CD4-positive, alpha-beta T cell treated with Interleukin-6 for 4 hours (primary cell): ENCODE measurements around the gene R3HDML.

Experiments used
- DNase-seq: peaks from one replicate; pipeline ENCODE4 v3.0.0-alpha.2; 2020; ENCODE audit warnings: mixed read lengths

Gene R3HDML

DNA sequence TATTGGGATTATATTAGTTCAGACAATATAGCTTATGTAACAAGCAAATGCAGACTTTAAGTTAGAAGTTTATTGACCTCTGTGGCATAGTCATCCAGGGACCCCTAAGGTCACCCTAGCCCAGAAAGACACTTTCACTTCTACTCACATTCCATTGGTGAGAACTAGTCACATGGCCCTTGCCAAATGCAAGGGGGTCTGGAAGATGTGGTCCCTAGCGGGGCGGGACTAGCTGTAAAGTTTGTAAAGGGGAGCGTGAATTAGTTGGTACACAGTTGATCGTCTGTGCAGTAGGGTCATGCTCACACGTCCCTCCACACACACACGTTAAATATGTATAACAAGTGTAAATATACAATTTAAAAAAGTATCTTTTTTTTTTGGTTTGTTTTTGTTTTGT lies 27.9 kb downstream of the R3HDML start:
- DNase-seq = no peak

DNA sequence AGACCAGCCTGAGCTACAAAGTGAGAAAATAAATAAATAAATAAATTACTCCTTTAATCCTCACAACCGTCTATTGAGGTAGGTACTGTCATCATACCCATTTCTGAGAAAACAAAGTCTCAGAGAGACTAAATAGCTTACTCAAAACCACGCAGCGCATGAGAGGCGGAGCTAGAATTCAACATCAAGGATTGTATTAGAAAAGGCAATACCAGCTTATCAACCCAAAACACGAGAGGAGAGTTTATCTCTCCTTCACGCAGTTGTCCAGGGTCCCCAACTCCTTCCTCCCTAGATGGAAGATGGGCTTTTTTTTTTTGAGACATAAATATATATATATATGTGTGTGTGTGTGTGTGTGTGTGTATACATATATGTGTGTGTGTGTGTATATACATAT lies 30.9 kb downstream of the R3HDML start:
- DNase-seq = no peak

DNA sequence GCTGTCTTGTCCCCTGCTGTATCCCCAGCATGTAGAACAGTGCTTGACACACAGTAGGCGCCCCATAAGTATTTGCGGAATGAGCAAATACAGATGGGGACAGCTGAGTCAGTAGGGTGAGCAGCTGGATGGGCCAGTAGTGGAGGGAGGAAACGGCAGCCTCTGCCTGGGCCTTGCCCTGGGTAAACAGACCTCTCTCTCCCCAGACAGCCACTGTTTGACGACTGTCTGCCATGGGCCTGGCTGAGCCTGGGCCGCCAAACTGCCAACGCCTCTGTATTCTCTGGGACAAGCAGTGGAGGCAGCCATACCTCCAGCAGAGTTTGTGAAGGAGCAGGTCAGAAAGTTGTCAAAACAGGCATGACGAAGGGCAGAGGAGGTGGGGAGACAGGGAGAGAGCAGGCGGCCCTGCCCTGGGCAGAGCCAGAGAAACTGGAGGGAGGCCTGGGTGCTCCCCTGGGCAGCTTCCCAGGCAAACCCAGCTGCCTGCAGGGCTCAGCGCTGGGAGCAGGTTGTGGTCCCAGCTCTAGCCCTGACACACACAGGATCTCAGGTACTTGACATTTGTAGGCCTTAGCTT lies 33.9 kb downstream of the R3HDML start:
- no peak for DNase-seq

DNA sequence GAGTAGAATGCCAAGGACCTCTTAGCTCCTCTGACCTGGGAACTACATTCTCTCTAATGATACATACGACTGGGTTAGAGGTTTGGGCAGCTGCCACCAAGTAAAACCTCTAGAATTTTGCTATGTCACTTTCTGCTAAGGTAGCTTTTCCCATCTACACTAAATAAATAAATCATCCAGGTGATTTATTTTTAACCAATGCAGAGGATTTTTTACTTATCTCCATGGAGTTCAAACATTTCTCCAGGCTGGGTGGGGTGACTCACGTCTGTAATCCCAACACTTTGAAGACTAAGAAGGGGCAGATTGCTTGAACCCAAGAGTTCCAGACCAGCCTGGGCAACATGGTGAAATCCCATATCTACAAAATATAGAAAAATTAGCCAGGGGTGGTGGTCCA lies 45.8 kb downstream of the R3HDML start:
- DNase-seq = no peak

DNA sequence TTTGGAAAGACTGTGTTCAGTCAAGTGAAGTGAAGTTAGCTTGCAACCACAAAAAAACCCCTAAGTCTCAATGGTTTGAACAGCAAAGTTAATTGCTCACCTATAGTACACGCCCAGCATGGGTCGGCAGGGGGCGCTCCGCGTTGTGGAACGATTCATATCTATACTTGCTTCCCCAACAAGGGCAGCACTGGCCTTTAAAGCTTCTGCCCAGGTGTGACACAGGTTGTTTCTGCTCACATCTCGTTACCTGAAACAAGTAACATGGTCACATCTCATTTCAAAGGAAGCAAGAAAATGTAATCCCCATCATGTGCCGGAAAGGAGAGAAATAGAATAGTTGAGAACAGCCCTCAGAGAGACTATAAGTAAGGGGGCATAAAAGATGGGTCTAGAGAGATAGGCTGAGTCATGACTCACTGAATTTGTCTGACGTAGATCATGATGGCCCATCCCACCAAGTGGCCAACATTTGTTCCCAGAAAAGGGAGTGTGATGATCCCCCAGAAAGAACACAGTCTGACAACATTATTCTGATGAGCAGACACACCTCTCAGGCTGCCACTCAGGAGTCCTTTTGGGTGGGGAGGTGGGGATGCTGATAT lies 47.7 kb downstream of the R3HDML start:
- DNase-seq = peak; percentile 90

DNA sequence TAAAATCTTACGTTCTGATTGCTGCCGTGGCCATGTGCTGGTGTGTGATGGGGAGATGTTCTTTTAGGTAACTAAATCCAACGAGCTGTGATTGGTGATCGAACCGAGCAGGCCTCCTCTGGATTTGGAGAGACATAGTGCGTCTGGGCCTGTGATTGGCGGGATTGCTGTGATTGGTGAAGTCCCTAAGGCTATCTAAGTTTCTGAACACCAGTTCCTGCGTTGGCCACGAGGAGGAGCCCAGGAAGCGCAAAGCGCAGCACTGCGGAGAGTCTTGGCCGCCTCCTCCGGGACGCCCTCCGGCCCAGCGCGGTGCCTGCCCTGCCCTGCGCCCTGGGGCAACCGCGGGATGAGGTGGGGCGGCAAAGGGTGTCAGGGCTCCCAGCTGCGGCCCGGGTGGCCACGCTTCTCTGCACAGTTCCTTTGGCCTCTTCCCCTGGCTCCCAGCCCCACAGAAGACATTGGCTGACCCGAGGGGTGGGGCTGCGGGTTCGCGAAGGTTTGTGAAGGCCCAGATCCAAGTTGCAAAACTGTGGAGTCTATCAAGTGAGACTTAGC lies 51.7 kb downstream of the R3HDML start:
- peak; percentile 68 for DNase-seq

DNA sequence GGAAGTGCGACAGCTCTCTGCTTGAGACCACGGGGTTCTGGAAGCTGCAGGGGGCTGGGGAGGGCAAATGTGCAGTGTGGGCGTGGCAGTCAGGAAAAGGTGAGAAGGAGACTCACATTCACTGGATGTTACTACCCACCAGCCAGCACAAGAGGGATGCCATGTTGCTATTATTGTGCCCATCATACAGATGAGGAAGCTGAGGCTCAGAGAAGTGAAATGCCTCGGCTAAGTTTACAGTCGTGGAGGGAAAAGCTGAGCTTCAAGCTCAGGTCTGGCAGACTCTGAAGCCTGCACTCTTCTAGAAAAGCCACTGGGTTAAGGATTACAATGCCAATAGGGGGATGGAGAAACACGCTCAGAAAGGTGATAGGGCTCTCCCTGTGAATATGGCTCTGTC lies 53.0 kb downstream of the R3HDML start:
- no peak for DNase-seq

DNA sequence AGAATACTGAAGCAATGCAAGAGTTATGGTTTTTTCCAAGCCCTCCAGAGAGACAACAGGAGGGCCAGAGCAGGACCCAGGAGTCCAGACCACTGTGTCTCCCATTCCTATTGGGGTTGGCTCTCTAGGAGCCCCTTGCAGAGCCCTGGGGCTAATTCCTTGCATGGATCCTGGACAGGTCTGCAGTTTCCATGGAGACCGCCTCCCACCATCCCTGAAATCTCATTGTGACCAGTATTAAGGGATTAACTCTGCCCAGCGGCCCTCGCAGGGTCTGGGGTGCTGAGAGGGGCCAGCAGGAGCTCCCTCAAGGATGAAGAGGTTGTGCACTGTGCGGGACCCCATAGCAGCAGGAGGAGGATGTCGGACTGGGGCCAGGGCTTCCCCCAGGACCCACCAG lies 53.4 kb downstream of the R3HDML start:
- no peak for DNase-seq

DNA sequence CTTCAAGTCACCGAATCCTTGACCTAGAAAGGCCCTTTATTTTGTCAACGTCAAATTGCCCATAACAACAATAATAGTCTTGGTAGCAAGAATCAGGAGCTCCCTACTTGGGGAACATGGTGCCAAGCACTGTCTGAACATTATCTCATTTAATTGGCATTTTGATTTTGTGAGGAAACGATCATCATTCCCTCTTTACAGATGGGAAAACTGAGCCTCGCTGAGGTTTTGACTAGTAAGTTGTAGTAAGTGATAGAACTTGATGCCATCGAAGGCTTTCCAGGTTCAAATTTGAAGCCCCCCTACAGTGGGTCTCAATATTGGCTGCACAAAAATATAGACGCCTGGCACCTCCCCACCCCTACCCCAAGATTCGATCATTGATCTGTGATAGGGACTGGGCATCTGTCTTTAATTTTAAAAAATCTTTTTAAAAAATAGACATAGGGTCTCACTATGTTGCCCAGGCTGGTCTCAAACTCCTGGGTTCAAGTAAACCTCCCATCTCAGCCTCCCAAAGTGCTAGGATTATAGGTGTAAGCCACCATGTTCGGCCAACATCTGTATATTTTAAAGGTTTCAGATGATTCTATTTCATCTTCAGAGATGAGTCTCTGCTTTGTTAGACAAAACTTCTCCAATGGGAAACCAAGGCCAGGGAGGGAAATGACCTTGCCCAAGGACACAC lies 55.4 kb downstream of the R3HDML start:
- no peak for DNase-seq

DNA sequence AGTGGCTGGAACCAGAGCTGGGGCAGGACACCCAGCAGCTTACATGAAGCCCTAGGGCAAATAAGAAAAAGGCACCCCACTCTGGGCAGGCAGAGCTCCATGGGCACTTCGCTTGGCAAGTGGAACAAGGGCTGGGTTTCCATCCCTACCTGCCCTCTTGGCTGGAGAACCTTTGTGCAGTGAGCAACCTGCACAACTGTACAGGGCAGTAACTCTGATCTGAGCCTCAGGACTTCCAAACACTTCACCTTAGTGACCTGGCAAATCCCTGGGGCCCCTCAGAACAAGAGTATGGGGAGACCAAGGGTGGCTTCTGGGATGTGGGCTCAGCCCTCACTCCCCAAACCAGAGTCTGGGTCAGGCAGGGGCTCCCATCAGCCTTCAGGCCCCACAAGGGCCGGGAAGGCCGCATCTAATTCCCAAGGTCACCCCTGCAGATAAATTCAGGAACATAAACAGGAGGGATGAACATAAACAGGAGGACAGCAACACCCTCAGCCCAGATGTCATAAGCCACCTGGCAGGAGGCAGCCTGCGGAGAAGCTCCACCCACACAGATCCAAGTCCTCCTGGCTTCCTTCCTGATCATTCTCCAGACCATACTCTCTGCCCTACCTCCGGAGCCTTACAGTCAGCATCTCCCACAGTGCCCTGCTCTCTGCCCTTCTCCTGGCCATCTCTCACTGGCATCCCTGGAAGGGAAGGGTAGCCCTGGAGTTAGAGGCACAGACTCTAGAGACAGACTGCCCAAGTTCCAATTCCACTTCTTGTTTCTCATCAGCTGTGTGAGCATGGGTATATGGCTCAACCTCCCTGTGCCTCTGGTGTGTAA lies 56.1 kb downstream of the R3HDML start:
- DNase-seq = no peak

DNA sequence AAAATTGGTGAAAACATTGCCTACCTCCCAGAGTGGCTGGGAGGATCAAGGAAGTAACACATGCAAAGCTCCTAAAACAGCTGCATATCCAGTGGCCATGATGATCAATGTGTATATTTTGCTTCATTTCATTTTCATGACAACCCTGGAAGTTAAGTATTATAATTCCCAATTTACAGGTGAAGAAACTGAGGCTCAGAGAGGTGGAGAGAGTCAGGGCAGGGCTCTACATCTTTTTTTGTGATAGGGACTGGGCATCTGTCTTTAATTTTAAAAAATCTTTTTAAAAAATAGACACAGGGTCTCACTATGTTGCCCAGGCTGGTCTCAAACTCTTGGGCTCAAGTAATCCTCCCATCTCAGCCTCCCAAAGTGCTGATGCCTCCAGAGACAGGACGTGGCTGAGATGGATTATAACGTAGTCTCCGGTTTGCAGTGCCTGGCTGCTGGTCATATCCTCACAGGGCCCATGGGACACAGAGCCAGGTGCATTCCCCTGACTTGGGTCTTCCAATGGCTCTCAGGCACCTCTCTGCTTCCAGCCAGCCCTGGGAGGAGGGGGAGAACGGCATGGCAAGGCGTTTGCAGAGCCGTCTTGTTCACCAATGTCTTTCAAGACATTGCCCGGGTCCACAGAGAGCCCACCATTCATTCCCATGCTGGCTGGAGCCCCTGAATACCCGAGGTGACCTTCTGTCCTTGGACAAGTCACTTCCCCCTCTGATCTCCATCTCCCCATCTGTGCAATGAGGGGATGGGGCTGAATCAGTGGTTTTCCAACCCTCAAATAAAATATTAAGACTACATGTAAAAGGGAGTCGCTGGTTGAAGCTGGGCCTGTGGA lies 57.0 kb downstream of the R3HDML start:
- DNase-seq = no peak

DNA sequence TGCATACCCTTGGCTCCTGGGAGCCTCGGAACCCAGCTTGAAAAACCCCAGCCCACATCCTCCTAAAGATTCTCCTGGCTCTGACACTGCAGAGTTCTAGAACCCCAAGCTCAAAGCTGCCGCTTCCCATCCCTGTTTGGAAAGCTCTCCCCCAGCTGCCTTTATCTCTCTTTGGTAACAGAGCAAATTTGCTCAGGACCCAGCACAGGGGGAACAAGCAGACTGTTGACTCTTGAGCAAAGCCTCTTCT lies 57.5 kb downstream of the R3HDML start:
- DNase-seq = no peak

DNA sequence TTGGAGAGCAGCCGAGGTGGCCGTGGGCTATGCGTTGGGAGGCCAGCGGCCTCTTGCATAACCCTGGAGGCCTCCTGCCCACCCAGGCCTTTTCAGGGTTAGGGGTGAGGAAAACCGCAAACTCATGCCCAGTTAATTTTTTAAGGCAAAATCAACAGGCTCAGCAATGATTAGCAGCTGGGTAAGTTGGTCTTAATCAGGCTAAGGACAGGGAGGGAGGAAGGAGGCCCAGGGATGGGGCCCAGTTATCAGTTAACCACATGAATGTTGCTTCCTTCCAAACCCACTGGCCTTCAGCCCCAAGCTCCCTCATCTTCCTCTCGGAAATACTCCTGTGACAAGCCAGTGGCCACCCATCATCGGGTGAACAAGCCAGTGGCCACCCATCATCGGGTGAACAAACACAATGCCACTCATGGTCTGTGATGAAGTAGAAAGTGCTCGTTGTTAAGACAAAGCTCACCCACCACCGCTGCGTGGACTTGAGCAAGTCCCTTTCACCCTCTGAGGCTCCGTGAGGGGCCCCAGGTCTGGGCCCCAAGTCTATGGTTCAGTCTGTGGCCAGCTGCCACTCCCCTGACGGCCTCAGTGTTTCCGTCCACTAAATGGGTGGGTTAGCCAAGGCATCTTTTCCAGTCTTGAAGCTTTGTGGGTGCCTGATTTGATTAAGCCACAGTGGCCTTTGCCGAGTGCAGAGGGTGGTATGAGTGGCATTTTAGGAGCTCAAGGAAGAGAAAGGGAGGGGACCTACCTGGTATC lies 58.0 kb downstream of the R3HDML start:
- DNase-seq = no peak

DNA sequence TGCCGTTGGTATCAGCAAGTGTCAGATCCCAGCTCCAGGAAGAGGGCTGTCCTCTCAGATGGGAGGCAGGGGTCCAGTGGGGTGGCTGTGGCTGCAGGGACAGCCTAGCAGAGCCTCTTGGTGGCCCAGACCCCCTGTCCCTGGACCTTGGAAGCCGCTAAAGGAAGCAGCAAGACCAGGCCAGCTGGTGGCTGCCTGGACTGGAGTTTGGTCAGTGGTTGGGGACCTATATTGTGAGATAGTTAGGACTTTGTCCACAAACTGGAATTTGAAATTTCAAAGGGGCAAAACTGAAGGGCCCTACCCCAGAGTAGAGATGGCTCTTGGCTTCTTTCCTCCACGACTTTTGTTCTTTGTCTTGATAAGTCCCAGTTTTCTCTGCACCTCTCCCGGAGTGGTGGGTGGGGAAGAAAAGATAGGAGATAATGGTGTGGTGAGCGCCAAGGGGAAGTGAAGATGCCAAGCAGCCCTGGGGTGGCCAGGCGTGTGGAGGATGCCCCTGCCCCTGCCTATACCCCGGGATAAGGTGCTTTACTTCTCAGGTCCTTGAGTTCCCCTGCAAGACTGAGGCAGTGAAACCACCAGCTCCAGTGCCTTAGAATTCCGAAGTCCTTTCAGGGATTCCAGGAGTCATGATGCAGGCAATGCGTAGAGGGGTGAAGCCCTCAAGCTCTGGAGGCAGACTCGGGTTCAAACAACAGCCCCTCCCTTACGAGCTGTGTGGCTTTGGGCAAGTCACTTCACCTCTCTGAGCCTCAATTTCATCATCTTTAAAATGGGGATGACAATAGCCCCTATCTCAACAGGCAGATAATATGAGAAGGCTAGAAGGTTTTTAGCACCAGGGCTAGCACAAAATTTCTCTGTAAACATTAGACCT lies 58.9 kb downstream of the R3HDML start:
- no peak for DNase-seq

DNA sequence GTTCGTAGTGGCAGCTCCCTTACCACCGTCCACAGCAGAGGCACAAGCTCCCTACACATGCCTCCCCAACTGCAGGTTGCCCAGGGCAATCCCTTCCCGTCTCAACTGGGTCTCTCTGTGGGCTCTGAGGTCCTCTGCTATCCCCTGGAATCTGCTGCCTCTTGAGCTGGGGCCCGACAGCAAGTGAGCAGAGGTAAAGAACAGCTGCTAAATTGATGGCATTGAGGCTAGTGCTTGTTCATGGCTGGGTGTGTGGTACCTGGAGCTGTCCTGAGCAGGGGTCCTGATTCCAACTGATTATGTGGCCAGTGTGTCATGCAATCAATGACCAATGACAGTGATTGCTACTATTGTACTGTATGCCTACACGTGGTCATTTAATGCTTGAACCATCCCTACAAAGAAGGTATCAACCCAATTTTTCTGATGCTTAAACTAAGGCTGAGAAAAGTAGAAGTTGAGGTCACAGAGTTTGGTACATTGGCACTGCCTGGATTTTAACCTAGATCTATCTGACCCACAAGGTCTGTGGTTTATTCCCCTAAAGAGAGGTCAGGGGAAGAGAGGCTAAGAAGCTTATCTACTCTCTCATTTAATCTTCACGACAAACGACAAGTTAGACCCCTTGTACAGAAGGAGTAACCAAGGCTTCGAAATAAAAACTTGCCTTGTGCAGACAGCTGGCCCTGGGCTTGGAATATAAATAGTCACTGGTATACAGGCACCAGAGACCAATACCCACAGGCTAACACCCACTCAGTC lies 59.7 kb downstream of the R3HDML start:
- DNase-seq = no peak

DNA sequence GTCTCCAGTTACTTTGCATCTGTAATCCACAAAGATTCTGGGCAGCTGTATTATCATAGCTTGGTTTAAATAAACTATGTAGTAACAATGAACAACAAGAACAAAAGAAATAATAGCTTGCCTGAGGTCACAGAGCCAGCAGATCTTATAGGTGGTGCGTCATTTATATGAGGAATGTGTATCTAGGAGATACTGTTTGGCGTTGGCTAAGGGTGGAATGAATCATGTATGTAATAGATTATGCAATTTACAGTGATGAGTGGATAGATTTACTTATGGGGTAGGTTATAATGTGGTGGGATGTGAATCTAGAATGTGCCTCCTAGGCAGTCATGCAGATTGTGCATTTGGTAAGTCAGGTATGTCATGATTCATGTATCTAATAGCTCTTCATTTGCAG lies 61.5 kb downstream of the R3HDML start:
- DNase-seq = no peak

DNA sequence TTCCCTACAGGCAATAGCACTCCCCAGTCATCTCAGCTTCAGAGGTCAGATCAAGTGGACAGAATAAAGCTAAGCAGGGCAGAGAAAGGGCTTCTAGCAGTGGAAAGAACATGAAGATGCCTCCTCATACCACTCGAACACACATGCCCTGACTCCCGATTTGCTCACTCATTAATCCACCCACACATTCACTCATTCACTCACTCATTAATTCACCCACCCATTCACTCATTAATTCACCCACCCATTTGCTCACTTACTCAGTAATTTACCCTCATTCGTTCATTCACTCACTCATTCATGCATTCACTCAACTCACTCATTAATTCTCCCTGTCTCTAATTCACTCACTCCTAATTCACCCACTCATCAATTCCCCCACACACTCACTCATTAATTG lies 62.6 kb downstream of the R3HDML start:
- DNase-seq = no peak

DNA sequence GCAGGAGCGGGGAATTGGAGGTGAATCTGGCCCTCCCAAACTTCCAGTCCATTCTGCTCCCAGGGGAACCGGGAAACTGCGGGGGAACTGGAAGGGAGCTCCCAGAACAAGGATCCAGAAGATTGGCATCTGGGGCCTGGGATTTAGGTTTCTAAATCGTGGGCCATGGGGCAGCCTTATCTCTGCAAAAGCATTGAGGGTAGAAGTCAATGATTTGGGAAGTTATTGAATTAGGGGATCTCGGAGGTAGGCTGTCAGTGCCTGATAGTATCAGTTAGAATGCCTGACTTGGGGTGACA lies 63.8 kb downstream of the R3HDML start:
- DNase-seq = no peak
